NCI-H2029 treated with DMSO at 0.1 percent for 48 hours (cell line): Measurements from ENCODE around the gene SMTNL2.

Experiments
- DNase-seq: peaks from one replicate; lab custom pipeline; 2025; lab: John Stamatoyannopoulos, UW

SMTNL2 gene

DNA sequence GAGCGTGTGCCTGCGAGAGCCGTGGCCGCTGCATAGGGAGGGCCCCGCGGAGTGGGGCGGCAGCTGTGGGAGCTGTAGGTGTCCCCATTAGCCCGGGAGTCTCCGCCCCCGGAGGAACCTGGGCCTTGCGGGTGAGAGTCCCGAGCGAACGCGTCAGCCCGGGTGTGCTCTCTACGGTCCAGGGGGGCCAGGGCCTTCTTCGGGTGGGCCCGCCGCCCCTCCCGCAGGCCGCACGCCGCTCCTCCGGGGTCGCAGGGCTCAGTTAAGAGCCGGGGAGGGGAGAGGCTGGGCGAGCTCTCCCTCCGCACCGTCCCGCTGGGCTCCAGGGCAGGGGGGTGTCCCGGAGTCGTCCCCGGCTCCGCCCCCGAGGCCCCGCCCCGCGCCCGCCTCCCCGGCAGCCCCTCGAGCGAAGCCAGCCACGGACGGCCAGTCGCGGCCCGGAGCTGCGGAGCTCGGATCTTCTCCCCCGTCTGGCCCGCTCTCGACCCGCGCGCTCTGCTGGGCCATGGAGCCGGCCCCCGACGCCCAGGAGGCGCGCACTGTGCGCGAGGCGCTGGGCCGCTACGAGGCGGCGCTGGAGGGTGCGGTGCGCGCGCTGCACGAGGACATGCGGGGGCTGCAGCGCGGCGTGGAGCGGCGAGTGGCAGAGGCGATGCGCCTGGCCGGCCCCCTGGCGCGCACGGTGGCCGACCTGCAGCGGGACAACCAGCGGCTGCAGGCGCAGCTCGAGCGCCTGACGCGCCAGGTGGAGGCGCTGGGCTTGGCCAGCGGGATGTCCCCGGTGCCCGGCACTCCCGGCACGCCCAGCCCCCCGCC, at the start of gene SMTNL2:
SMTNL2 (plus strand) TSS at position 429 of the 816 bp plus-strand sequence; CDS start at position 506, 77 bp downstream.
- no peak for DNase-seq

DNA sequence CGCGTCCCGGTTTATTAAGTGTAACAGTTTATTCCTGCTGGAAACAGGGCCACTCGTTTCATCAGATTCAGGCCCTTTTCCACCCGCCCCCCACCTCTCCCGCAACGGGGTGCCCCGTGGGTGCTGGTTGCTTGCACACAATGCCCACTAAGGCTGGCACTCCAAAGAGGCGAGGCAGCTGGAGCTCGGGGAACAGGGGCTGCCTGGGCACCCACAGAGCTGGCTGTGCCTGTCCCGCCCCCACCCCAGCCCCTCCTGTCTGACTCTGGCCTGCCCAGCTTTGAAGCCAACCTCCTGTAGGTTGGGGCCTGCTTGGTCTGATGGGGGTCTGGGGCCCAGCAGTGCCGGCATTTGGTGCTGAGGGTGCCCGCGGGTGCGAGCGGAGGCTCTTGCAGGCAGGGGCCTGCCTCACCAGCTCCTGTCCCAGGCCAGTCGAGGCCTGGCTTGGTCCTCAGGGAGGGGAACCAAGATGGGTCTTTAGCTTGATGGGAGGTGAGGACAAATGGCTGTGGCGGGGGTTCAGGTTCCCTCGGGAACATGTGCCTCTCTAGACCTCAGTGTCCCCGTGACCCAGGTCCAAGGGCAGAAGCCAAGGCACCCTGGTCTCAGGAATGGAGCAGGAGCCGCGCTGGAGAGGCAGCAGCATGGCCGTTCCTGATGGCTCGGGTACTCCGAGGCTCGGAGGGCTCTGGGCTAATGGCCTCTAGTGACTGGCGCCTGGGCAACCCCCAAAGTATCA, 49.2 kb upstream of the SMTNL2 start:
- no peak for DNase-seq

DNA sequence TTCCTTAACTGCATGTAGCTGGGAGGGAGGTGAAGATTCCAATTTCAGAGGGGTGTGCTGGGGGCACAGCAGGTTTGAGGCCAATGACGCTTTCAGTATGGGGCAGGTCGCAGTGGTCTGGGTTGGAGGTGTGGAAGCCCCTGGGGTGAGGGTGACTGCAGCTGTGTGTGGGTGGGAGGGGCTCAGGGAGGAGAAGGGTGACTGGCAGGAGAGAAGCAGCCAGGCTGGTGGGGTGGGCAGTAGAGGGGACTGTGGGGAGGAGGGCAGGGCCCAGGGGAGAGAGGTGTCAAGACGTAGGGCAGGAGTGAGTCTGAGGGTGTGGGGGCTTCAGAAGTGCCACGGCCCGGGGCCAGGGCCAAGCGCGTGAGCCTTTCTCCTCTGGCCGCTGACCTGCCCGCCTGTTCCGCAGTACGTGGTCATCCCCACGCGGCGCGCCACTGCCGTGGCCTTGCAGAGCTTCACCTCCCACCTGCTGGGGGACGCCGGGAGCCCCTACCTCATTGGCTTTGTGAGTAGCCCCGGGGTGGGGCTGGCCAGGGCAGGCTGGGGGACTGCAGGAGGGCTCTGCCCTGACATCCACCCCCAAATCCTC, 48.6 kb upstream of the SMTNL2 start:
- DNase-seq, result no peak

DNA sequence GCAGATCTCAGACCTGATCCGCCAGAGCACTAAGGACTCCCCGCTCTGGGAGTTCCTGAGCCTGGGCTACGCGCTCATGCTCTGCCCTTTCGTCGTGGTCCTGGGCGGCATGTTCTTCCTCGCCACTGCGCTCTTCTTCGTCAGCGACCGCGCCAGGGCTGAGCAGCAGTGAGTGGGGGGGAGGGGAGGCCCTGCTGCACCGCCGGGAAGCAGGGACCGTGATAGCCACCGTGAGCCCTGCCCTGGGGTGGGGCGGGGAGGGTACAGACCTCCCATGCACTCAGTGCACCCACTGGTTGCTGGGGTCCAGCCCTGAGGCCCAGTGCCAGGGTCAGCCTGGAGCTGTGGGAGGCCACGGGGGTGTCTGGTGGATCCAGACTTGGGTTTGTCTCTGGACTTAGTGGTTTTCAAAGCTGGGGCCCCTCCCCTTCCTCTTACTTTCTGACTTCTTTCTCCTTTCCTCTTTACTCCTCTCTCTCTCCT, 48.0 kb upstream of the SMTNL2 start:
- no peak for DNase-seq

DNA sequence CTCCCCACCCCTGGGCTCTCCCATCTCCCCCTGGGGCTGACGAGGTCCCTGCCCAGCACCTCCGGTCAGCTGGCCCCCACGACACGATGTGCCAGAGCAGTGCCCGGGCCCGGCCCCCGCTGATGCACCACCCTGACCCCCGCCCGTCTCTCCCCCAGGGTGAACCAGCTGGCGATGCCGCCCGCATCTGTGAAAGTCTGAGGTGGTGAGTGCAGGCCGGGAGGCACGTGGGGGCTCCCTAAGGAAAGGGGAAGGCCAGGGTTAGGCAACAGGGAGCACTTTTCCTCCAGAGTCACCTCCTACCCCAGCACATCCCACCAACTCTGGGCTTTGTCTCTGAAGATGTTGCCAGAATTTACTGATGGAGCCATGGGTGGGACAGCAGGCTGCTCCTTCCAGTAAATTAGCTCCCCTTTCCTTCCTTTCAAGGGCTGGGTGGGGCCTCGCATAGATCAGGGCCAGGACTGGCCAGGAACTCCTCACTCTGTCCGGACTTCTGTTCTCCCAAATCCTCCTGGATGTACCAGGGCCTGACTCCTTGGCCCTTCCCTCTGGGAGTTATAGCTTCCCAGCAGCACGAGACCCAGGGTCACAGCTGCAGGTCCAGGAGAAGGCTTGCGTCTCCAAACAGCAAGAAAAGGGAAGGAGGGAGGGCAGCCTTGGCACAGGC, 47.5 kb upstream of the SMTNL2 start:
- no peak for DNase-seq

DNA sequence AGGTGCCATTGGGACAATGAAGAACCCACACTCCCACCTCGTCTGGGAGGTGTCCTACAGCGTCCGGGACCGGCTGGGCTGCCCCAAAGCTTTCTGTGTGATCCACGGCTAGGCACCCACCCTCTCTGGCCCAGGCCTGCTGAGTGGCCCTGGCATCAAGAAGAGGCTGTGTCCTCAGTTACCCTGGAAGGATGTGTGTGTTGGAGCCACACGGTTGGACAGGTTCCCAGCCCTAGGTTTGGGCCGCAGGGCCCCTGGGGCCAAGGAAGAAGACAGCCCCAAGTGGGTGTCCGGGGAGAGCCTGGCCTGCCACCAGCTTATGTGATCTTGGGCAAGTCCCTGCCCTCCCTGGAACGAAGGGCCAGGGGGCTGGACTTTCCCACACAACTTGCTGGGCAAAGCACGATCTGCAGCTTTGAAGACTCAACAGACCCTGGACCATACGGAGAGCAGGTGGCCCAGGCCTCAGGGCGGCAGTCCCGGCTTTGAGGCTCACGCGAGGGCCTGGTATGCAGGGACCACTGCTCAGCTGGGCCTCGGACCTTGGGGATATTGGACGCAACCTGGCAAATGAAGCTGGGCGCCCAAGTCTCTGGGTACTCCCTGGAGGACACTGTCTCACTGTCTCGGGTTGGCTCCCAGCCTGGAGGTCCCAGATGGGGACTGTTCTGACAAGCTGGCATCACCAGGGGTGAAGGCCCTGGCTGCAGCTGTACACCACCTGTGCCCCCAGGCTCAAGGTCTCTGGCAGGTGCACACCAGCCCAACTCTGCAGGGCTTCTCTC, 46.7 kb upstream of the SMTNL2 start:
- no peak for DNase-seq

DNA sequence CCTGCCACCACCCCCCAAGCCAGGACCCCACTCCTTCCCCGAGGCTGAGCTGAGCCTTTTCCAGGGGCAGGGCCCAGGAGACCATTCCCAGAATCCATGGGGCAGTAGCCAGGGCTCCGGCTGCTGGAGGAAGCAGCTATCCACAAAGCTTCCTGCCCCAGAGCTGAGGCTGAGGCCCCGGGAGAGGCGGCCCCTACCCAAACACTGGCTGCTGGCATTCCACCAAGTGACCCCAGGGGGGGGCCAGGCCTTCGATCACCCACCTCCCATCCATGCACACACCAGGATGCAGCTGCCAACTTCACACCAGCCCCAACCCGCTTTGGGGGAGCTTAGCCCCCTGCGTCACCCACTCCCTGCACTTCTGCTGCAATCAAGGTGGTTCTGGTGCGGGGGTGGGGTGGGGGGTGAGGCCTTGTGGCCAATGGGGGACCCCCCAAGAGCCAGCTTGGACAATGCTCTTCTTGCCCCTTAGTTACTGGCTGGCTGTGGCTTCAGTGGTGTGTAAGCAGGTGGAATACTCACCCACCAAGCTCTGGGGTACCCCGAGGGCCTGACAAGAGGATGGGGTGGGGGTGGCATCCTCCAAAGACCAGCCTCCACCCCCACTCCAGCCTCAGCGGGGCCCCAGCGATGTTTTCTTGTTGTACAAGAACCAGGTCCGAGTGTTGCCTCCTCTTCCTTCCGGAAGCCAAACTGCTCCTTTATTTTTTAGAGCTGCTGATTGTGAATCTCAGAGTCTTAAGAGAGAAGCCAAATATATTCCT, 45.9 kb upstream of the SMTNL2 start:
- DNase-seq, result no peak

DNA sequence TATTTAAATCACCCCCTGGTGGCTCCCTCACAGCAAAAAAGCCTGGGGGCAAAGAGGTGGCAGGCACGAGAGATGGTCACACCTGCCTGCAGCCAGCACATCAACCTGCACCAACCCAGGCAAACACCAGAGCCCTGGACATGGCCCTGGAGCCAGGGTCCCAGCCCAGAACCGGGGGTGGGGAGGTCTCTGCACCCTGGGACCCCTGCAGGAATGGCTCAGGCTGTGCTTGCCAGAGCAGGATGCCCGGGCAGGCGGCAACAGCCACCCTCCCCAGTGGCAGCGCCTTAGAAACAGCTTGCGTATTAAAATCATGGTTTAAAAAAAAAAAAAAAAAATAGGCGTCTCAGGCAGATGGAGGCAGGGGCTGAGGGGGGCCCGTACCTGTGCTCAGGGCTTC, 45.3 kb upstream of the SMTNL2 start:
- no peak for DNase-seq

DNA sequence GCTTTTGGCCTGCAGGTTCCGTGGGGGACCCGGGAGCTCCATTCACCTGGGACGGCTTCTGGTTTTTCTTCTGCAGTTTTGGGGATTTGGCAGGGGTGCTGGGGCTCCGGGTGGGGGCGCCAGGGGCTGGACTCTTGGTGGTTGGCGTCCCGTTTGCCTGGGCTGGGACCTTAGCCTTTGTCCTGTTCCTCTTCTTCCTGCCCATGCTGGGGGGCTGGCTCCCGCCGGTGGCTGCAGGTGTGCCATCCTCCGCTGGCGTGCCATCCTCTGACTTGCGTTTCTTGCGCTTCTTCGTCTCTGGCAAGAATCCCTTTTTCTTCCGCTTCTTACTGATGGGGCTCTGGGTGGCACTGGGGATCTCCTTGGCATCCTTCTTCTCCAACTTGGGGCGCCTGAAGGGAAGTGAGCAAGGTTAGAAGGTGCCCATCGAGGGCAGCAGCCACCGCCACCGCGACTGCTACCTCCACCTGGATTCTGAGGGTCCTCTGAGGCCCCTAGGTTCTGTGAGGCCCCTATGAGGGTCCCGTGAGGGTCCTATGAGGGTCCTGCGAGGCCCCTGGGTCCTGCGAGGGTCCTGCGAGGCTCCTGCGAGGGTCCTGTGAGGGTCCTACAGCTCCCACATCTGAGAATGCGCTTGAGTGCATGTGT, 44.6 kb upstream of the SMTNL2 start:
- DNase-seq, result no peak

DNA sequence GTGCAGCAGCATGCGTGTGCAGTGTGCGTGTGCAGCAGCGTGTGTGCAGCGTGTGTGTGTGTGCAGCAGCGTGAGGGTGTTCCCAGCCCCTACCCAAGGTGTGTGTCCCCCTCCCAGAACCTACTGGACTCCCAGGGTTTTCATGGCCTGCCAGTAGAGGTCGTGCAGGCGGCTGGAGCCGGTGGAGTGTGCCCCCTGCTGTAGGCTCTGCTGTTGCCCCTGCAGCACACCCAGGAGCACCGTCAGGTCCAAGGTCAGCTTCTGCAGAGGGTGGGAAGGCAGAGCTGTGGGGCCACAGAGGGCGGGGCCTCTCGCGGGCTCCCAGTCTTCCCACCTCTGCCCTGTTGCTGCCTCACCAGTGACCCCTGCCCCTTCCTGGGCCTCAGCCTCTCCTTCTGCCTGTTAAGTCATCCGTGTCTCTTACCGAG, 44.1 kb upstream of the SMTNL2 start:
- DNase-seq, result no peak

DNA sequence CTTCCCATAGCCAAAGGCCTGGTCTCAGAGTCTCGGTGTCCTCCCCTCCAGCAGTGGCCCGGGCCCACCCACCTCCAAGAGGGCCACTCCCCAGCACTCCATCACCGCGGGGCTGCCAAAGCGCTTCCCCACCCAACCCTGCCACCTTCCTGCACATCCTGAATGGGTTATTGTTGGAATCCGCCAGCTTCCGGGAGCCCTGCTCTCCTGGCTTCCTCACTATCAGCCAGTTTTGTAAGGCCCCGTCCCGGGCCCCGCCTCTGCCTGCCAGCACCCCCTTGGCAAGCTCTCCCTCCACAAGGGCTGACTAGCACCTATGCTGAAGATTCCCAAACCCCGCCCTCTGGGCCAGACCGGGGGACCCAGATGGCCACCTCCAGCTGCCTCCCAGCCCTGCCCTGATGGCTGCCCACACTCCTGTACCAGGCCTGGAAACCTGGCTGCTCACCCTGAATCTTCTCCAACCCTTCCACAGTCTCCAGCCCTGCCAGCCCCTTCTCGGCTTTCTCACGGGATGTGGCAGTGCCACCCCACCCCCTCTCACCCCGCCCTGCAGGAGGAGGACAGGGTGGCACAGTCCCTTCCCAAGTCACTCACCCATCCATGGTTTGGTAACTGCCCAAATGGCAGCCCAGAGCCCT, 43.5 kb upstream of the SMTNL2 start:
- no peak for DNase-seq

DNA sequence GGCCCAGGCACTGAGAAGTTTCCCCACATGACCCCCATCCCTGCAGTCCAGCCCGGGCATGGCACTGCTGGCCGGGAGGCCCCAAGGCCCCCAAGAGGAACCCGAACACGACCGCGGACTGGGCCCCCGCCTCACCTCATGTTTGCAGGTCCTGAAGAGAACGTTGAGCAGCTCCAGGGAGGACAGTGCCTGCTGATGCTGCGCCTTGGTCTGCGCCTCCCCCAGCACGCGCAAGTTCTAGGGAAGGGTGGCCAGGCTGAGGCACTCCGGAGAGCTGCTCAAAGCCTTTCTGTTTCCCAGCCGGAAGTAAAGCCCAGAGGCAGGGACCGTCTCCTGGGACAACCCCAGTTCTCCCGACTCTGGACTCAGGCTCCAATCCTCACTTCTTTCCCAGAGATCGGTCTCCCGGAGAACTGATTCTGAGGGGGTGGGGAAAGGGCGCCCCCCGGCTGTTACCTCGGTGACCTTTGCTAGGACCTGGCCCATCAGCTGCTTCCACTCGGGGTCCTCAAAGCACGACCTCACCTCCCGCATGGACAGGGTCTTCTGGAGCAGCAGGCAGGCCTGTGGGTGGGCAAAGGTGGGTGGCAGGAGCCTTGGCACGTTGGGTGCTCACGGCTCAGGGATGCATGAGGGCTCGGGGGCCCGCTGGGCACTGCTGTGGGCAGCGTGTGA, 42.9 kb upstream of the SMTNL2 start:
- no peak for DNase-seq

DNA sequence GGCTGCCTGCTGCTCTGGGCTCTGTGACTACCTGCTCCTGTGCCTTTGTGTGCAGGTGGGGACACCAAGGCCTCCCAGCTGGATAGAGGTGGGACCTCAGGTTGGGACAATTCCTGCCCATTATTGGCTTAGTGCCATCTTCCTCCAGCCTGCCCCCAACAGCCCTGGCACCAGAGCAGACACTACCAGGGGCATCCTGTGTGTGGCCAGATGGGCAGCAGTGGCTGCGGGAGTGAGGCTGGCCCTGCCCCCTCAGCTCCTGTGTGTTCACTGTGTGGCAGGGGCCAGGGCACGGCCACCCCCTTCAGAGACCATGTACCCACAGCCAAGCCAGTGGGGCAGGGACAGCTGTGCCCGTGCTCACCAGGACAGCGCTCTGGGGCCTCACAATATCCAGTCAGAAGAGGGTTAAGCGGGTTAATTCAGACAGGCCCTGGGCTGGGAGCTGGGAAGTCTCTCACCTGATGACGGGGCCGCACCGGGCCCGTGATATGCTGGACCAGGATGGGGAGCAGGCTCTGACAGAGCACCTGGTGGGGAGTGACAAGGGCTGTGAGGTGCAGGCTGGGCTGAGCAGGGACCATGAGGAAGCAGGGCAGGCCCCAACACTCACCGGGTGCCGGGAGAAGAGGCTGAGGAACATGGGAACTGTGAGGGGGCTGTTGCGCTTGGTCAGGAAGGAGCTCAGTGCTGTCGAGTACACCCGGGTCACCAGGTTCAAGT, 42.2 kb upstream of the SMTNL2 start:
- no peak for DNase-seq

DNA sequence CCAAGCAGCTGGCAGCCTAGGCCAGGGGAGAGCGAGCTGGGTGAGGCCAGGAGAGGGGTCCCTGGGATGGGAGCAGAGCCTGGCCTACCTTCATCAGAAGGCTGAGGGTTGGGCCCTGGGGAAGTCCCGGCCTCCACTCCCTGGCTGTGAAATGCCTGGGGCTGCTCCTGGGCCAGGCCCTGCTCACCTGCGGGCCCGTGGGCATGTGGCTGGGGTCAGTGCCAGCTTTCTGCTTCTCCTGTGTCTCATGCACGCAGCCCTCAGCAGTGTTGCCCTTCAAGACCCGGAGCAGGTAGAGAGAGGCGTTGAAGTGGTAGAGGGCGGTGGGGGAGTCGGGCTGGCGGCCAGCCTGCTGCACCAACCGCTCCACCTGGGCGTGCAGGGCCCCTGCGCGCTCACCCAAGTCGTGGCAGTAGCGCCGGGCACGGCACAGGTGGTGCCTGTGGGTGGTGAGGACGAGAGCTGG, 41.6 kb upstream of the SMTNL2 start:
- no peak for DNase-seq

DNA sequence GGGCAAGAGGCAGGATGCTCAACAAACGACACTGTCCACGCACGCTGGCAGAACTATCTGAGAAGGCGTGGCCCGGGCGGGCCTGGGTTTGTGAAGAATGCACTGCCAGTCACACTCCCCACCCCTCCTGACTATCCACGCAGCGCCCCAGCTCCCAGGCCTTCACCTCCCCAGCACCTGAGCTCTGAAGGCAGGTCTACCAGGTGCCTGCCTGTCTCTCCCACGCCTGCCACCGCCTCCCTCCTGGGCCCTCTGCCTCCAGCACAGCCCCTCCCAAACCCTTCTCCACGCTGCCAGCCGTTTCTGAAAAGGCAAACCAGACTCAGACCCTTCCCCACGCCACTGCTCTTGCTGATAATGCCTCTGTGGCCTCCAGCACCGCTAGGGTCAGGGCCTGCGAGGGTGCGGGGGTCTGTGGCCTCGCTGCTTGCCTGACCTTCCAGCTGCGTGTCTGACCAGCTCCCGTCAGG, 40.7 kb upstream of the SMTNL2 start:
- DNase-seq, result no peak

DNA sequence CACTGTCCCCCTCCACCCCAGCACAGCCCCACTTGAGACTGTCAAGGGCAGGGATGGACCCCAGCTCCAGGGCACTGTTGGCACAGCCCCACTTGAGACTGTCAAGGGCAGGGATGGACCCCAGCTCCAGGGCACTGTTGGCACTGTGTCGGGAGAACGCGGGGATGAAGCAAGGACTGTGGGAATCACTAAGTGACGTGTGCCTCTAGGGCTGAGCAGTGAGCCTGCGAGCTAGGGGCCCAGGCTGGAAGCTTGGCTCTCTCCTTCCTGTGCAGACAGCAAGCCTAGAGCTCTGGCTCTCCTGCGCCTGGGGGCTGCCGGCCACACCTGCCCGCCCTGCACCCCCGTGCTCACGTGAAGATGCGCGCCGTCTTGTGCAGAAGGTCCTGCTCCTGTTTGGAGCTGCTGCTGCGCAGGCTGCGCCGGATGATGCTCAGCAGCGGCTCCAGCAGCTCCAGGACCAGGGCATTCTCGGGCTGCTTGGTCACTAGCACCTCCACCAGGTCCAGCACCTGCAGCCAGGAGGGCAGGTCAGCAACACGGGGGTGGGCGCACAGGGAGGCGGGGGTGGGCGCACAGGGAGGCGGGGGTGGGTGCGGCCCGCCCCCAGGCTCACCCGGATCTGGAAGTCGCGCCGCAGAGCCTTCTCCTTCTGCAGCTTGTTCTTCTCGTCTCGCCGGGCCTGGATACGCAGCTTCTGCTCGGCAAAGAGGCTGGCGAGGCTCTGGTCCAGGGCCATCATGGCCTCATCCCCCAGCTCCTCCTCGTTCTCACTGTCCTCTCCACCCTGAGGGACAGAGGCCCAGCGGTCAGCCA, 40.0 kb upstream of the SMTNL2 start:
- no peak for DNase-seq

DNA sequence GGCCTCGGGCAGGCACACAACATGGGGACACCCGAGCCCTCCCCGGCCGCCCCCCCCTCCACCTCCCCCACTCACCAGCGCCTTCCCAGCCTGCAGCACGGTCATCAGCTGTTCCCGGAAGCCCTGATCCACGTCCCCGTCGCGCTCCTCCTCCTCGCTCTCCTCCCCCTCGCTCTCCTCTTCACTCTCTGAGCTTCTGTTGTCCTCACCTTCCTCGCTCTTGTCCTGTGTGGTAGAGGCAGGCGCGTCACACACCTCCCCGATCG, 39.4 kb upstream of the SMTNL2 start:
- DNase-seq, result no peak
